NCI-H446 treated with DMSO at 0.1 percent for 48 hours (cell line): Measurements from ENCODE around the gene ATF7IP2.

ENCODE experiments used
- DNase-seq: peaks from one replicate; lab custom pipeline; 2025; lab: John Stamatoyannopoulos, UW

The ATF7IP2 gene

GRCh38 chr16:10511829-10512228 is 126.0 kb downstream of the ATF7IP2 start:
- DNase-seq, result no peak

GRCh38 chr16:10514369-10515055 is 128.7 kb downstream of the ATF7IP2 start:
- DNase-seq, result no peak

GRCh38 chr16:10517868-10518267 is 132.0 kb downstream of the ATF7IP2 start:
- no peak for DNase-seq

- DNase-seq, result no peak
Measured at GRCh38 chr16:10518479-10519041, 132.7 kb downstream of the ATF7IP2 start.

- no peak for DNase-seq
Measured at GRCh38 chr16:10519297-10519696, 133.4 kb downstream of the ATF7IP2 start.

GRCh38 chr16:10519929-10520868 is 134.3 kb downstream of the ATF7IP2 start:
- DNase-seq, result no peak

GRCh38 chr16:10520869-10521578 is 135.2 kb downstream of the ATF7IP2 start:
- no peak for DNase-seq

GRCh38 chr16:10521681-10522274 is 135.9 kb downstream of the ATF7IP2 start:
- no peak for DNase-seq

- no peak for DNase-seq
Measured at GRCh38 chr16:10522966-10523365, 137.1 kb downstream of the ATF7IP2 start.

GRCh38 chr16:10525214-10525825 is 139.5 kb downstream of the ATF7IP2 start:
- no peak for DNase-seq

GRCh38 chr16:10526962-10527361 is 141.1 kb downstream of the ATF7IP2 start:
- no peak for DNase-seq

- DNase-seq, result no peak
Measured at GRCh38 chr16:10528635-10529034, 142.8 kb downstream of the ATF7IP2 start.

- no peak for DNase-seq
Measured at GRCh38 chr16:10529895-10530669, 144.2 kb downstream of the ATF7IP2 start.

- no peak for DNase-seq
Measured at GRCh38 chr16:10530685-10531084, 144.8 kb downstream of the ATF7IP2 start.

- DNase-seq, result no peak
Measured at GRCh38 chr16:10531582-10531981, 145.7 kb downstream of the ATF7IP2 start.
